ENCODE data around the gene NME7.

- TF ChIP-seq POLR2A (IDR thresholded peaks at IDR 0.05) (no peak), CTCF (IDR thresholded peaks at IDR 0.05 in 4 of 5, conservative IDR thresholded peaks at IDR 0.05 in 1 of 5) (no peak)
Measured at GRCh38 chr1:169361281-169361680, 6.3 kb downstream of the NME7 start.

All from gastrocnemius medialis (tissue), 4 donors.